Tibial nerve (tissue), 4 donors: ENCODE data around the gene SATB2.

ENCODE experiments used
- EP300 ChIP-seq, 2 donors: sonication (generic); formaldehyde crosslinking; IDR thresholded peaks; one replicate each; pipeline ENCODE4 v1.6.1; 2017; ENCODE audit warnings: antibody characterized with exemption in 2 of 2, mild to moderate bottlenecking in 1 of 2
- POLR2A ChIP-seq, 2 donors: fragments of 450-650 bp; IDR thresholded peaks; one replicate each; pipeline ENCODE4 v1.6.1; 2017; ENCODE audit warnings: antibody characterized with exemption in 2 of 2, mild to moderate bottlenecking in 2 of 2, moderate library complexity in 2 of 2
- TF ChIP-seq, protein P1 (sequence below), 5 experiments: fragments of 200-600 bp in 3 of 5; fragments of 450-650 bp in 2 of 5; sonication (generic) in 3 of 5; IDR thresholded peaks; one replicate each; pipeline ENCODE4 v1.5.1; 2016 to 2019; ENCODE audit warnings: antibody characterized with exemption in 5 of 5, mild to moderate bottlenecking in 3 of 5, moderate library complexity in 2 of 5

DNA sequence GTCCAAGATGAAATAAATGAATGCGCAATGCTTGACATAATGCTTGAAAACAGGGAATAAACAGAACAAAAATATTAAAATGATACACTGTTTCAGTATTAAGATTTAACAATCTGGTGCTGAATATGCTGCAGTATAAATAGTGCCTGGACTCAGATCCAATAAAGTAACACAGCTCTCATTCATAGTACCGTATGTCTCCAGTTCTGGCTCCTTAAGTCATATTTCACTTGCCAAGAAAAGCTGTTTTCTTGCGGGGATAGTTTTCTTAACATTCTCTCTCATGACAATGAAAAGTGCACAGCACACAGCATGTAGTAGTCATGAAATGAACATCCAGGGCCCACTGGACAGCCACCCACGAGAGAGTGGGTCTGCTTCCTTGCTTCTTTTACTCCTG lies 74.7 kb downstream of the SATB2 start:
- TF ChIP-seq, protein P1, sequence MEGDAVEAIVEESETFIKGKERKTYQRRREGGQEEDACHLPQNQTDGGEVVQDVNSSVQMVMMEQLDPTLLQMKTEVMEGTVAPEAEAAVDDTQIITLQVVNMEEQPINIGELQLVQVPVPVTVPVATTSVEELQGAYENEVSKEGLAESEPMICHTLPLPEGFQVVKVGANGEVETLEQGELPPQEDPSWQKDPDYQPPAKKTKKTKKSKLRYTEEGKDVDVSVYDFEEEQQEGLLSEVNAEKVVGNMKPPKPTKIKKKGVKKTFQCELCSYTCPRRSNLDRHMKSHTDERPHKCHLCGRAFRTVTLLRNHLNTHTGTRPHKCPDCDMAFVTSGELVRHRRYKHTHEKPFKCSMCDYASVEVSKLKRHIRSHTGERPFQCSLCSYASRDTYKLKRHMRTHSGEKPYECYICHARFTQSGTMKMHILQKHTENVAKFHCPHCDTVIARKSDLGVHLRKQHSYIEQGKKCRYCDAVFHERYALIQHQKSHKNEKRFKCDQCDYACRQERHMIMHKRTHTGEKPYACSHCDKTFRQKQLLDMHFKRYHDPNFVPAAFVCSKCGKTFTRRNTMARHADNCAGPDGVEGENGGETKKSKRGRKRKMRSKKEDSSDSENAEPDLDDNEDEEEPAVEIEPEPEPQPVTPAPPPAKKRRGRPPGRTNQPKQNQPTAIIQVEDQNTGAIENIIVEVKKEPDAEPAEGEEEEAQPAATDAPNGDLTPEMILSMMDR (IDR thresholded peaks at IDR 0.05): no peak
- TF ChIP-seq EP300 (IDR thresholded peaks at IDR 0.05) (no peak), POLR2A (IDR thresholded peaks at IDR 0.05) (no peak)
